Upper lobe of left lung (tissue), 4 donors: Measurements from ENCODE around the gene NDUFA13.

Experiments used
- CTCF ChIP-seq, 6 experiments: fragments of 450-650 bp in 4 of 6; fragments of 200-600 bp in 2 of 6; sonication (generic) in 2 of 6; IDR thresholded peaks; one replicate each; pipeline ENCODE4 v1.5.1; 2016 to 2019; ENCODE audit warnings: antibody characterized with exemption in 6 of 6
- EP300 ChIP-seq, 4 donors: sonication (generic); formaldehyde crosslinking; IDR thresholded peaks; one replicate each; pipeline ENCODE4 v1.5.1; 2017; ENCODE audit warnings: antibody characterized with exemption in 4 of 4, control low read depth in 2 of 4
- POLR2A ChIP-seq, 4 donors: fragments of 450-650 bp; IDR thresholded peaks; one replicate each; pipeline ENCODE4 v1.5.1; 2016 to 2017; ENCODE audit warnings: antibody characterized with exemption in 4 of 4, mild to moderate bottlenecking in 2 of 4
- POLR2AphosphoS5 ChIP-seq, 2 donors: sonication (generic); formaldehyde crosslinking; IDR thresholded peaks; one replicate each; pipeline ENCODE4 v1.5.1; 2017; ENCODE audit warnings: antibody characterized with exemption in 2 of 2

- TF ChIP-seq POLR2A (IDR thresholded peaks at IDR 0.05) (no peak), POLR2AphosphoS5 (IDR thresholded peaks at IDR 0.05) (no peak), CTCF (IDR thresholded peaks at IDR 0.05) (no peak), EP300 (IDR thresholded peaks at IDR 0.05) (no peak)
Measured at GRCh38 chr19:19559931-19560330, 43.9 kb downstream of the NDUFA13 start.
